T-helper 1 cell (primary cell): ENCODE measurements around the gene OR52D1.

Experiments
- DNase-seq, 5 donors: peaks; one replicate each; pipeline ENCODE4 v3.0.0-alpha.2; 2012 to 2020

Gene OR52D1

GRCh38 chr11:5514841-5515240, 26.4 kb downstream of the OR52D1 start:
- DNase-seq = no peak

GRCh38 chr11:5516599-5516998, 28.1 kb downstream of the OR52D1 start, which contains the start of gene UBQLNL:
Gene UBQLNL, minus strand, starts transcription at chr11:5516699. Its CDS starts 258 bp downstream, at chr11:5516441.
- no peak for DNase-seq

- DNase-seq = no peak
These were observed 33.1 kb downstream of the OR52D1 start for GRCh38 chr11:5521540-5521939.

GRCh38 chr11:5522308-5522707, 33.8 kb downstream of the OR52D1 start:
- DNase-seq = no peak

GRCh38 chr11:5524756-5525155, 36.3 kb downstream of the OR52D1 start:
- no peak for DNase-seq

- DNase-seq = no peak
These were observed 39.2 kb downstream of the OR52D1 start for GRCh38 chr11:5527716-5528115.

- DNase-seq = no peak
These were observed 40.0 kb downstream of the OR52D1 start for GRCh38 chr11:5528495-5528894.

GRCh38 chr11:5531053-5531831, 42.8 kb downstream of the OR52D1 start:
- DNase-seq = no peak

GRCh38 chr11:5534046-5534445, 45.6 kb downstream of the OR52D1 start:
- DNase-seq = no peak

- no peak for DNase-seq
These were observed 48.0 kb downstream of the OR52D1 start for GRCh38 chr11:5536482-5536881.
